ENCODE data around the gene CDC5L.
"Not testable (repeated sequence)": the region's sequence is repeated elsewhere in the genome, so short reads cannot be mapped to it uniquely, and the experiment has no call there.

CDC5L gene

GRCh38 chr6:44415873-44416502, 28.5 kb downstream of the CDC5L start:
- DNase-seq (ENCODE audit: low read depth): no peak

GRCh38 chr6:44422531-44422930, 35.0 kb downstream of the CDC5L start:
- no peak for DNase-seq (ENCODE audit: low read depth)

DNA sequence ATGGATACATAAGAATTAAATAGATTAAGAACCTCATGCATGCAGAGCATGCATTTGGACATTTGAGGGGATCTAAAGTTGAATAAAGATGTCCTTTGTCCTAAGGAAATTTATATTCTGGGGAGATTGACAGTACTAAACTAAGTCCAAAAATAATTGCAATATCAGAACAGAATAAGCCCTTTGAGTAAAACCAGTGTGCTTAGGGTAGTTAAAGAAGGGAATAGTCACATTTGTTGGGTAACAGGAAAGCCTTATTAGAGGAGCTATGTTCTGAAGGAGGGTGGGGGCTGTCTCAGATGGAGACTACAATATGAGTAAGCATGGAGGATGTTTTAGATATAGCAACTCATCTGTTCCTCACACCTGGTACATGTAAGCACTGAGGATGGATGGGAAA, 35.8 kb downstream of the CDC5L start:
- DNase-seq (ENCODE audit: low read depth): no peak

DNA sequence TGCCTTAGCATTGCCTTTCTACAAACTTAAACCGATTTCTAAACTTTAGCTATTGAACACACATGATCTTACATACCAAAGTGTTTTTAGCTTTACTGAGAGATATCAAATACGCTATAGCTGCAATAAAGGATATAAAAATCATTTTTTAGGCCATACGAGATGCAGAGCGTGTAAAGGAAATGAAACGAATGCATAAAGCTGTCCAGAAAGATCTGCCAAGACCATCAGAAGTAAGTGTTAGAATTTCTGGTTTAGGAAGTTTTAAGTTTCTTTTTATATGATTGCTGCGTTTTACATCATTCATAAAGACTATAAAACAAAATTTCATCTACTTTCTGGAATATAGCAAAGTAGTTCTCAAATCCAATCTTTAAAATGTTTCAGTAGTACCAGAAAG, 38.4 kb downstream of the CDC5L start:
- no peak for DNase-seq (ENCODE audit: low read depth)

DNA sequence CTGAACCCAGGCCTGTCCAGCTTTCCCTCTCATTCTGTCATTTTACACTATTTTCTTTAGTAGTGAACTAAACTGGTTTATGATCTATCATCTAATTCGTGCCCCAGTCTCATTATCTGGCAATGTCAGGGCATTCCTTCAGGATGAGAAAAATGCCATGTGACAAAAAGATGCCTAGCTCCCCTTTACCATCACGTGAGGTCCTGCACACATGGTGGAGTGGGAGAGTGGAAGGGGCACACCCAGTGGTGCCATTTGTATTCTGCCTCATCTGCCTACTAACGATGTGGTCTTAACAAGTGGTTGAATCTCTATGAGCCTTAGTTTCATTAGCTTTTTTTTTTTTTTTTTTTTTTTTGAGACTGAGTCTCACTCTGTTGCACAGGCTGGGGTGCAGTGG, 41.2 kb downstream of the CDC5L start:
- DNase-seq (ENCODE audit: low read depth): no peak

GRCh38 chr6:44430326-44430725, 42.8 kb downstream of the CDC5L start:
- no peak for DNase-seq (ENCODE audit: low read depth)

DNA sequence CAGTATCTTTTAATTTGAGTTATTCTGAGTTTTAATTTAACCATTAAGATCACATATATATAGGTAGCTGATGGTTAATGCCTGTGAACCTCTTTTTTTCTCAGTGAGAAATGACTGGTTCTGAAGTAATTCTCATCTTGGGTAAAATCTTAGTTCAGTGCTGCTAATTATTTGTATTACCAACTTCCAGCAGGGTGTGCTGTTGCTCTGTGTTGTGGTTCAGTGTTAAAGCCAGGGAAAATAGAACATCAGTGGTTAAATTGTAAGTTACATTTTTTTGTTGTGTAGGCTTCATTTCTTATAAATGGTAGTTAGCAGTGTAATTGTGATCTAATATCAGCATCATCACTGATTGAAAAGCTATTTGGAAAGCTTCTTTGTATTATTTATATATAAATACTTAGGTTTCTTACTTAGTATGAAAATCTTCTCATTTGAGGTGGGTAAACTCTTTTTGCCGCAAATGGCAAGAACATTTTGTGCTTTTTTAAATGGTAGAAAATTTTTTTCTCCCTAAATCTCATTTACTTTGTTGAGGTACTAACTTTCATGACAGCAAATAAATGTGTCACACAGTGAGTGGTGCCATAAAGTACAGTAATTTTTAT, 43.7 kb downstream of the CDC5L start:
- no peak for DNase-seq (ENCODE audit: low read depth)

GRCh38 chr6:44432227-44432626, 44.7 kb downstream of the CDC5L start:
- no peak for DNase-seq (ENCODE audit: low read depth)

DNA sequence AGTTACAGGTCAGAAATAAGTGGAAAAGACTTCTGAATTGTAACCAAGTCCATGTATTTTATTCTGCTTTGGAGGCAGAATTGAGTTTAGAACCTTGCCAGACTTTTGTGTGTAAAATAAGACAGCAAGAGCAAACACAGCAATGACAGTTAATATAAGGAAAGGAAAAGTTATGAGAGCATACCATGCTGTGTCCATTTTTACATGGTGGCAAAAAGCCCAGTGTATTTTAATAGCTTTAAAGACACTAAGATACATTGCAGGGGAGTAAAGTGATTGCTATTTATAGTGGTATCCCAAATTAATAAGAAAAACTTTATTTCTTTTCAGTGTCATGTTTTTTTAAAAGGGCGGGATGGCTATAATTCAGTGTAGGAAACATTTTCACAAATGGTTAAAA, 45.2 kb downstream of the CDC5L start:
- DNase-seq (ENCODE audit: low read depth): no peak

DNA sequence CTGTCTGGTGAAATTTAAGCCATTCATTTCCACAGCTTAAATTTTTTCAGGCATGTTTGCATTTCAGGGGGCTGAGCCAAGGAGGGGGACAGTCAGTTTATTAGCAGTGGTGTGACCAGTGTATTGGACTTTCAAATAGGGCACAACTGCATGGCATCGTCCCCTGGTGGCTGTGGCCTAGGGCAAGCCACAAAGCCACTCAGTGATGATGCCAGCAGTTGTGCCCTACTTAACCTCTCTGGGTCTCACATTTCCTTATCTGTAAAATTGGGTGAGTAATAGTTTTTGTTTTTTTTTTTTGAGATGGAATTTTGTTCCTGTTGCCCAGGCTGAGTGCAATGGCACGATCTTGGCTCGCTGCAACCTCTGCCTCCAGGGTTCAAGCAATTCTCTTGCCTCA, 48.0 kb downstream of the CDC5L start:
- no peak for DNase-seq (ENCODE audit: low read depth)

GRCh38 chr6:44438827-44439226, 51.3 kb downstream of the CDC5L start:
- DNase-seq (ENCODE audit: low read depth): no peak

GRCh38 chr6:44439270-44440045, 52.0 kb downstream of the CDC5L start:
- DNase-seq (ENCODE audit: low read depth): no peak

- DNase-seq (ENCODE audit: low read depth): no peak
These were observed 53.8 kb downstream of the CDC5L start for GRCh38 chr6:44441091-44441855.

DNA sequence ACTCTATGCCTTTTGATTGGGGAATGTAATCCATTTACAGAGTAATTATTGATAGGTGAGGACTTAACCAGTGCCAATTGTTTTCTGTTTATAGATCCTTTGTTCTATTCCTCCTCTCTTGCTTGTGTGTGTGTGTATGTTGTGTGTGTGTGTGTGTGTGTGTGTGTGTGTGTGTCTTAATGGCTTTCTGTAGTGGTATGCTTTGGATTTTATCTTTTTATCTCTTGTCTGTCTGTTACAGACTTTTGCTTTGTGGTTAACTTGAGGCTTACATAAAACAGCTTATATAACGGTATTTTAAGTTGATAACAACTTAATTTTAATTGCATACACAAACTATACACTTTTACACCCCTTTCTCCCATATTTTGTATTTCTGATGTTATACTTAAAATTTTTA, 54.7 kb downstream of the CDC5L start:
- DNase-seq (ENCODE audit: low read depth): no peak

DNA sequence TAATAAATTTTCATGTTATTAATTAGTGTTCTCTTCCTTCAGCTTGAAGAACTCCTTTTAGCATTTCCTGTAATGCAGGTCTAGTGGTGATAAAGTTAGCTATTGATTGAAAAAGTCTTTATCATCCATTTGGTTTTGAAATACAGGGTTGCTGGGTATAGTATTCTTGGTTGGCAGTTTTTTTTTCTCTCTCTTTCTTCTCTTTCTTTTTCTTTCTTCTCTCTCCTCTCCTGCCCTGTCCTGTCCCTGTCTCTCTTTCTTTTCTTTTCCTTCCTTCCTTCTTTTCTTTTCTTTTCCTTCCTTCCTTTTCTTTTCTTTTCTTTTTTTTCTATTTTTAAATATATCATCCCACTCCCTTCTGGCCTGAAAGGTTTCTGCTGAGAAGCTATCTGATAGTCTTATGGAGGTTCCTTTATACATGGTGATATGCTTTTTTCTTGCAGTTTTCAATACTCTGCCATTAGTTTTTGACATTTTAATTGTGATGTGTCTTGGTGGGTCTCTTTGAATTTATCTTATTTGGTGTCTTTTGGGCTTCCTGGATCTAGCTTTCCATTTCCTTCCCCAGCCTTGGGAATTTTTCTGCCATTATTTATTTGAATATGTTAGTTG, 55.4 kb downstream of the CDC5L start:
- DNase-seq (ENCODE audit: low read depth): no peak

DNA sequence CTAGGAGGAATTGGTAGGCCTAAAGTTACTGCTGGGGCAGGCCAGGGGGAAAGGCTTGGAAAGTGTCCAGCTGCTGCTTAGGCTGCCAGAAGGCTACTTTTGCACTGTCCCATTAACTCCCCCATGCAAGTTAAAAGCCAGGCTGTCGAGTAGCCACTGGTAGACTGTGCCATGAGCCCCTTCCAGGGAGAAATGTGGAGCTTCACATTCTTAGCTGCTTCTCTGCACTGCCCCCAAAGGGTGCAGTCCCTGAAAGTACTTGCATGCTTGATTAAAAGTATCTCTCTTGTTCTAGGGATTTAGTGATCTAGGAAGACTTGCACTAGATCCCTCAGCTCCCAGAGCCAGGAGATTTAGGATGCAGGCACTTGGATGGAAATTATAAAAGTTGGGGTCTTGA, 57.3 kb downstream of the CDC5L start:
- DNase-seq (ENCODE audit: low read depth): no peak

DNA sequence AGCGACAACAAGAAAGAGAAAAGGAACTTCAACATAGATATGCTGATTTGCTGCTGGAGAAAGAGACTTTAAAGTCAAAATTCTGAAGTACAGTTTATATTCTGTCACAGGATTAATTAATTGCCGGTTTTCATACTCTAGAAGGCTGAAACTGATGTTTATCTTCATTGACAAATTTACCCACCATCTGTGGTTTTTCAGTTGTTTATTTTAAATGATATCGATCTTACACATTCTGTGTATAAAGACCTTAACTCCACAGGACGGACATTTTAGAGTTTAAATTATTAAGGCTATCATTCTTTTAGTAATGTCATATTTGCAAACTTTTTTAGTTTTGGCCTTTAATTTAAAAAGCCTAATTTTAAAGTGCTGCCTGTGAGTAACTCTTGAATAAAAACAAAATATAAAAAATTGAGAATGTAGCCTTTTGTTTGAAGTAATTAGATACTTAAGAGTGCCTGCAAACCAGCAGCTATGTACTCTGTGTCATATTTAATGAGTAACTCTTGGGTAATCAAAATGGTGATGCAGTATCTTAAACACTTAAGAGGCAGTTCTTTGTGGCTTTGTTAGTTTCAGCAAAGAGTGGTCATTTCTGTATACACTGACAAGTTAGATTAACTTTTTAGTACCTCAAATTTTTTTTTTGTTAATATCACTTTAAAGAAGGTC, 59.3 kb downstream of the CDC5L start:
- DNase-seq (ENCODE audit: low read depth): no peak

GRCh38 chr6:44449181-44449580, 61.7 kb downstream of the CDC5L start:
- DNase-seq (ENCODE audit: low read depth): not testable (repeated sequence)

DNA sequence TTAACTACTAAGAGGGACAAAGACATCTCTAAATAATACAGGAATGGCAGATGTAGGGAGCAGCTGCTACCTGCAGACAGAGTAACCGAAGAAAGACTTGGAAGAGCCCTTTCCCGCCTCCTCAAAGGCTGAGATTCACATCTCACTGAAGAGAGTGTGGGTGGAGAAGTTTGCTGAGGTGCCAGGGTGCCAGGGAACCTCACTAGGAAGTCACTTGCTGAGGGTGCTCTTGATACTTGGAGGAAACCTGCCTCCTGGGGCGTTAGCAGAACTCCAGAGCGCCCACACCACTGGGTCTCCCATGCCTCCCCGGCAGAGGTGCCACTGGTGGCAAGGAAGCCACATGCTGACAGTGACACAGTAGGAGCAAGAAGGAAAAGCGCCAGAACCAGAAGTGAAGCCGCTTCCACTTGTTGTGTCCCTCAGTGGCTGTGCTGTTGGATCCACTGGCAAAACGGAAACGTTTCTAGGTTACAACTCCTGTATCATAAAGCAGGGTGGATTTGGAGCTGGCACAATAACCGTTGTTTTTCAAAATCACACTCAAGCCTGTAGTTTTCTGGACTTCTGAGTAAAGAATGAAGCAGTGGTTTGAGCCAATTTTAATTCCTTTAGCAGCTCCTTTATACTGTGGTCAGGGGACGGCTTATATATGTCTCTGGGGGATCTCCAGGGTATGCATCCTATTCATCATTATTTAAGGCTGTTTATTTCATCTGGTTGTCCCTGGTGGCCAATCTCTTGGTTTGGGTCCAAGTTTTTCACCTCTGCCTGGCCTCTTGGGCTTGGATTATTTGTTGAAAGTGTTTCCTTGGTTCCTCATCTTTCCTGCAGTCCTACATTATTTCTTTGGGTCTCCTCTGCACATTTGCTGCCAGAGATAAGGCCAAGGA, 64.5 kb downstream of the CDC5L start:
- DNase-seq (ENCODE audit: low read depth): no peak

- DNase-seq (ENCODE audit: low read depth): no peak
These were observed 65.2 kb downstream of the CDC5L start for GRCh38 chr6:44452725-44453124.

DNA sequence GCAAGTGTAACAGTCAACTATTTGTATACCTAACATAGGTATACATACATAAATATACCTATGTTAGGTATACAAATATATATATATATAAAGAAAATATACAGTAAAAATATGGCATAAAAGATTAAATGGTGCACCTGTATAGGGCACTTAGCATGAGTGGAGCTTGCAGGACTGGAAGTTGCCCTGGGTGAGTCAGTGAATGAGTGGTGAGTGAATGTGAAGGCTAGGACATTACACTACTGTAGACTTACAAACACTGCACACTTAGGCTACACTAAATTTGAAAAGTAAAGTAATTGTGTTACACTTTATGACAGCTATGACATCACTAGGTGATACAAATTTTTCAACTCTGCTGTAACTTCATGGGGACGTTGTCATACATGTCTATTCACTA, 65.6 kb downstream of the CDC5L start:
- no peak for DNase-seq (ENCODE audit: low read depth)
